HS-5 (cell line): ENCODE data around the gene TMOD4.

Source experiments
- DNase-seq: peaks from one replicate; pipeline ENCODE4 v3.0.0-alpha.2; 2012; ENCODE audit warnings: low read depth

The TMOD4 gene

GRCh38 chr1:151175041-151175741 is 590 bp downstream of the TMOD4 start:
- no peak for DNase-seq

GRCh38 chr1:151171190-151171589 is 4.6 kb downstream of the TMOD4 start:
- DNase-seq: no peak

DNA sequence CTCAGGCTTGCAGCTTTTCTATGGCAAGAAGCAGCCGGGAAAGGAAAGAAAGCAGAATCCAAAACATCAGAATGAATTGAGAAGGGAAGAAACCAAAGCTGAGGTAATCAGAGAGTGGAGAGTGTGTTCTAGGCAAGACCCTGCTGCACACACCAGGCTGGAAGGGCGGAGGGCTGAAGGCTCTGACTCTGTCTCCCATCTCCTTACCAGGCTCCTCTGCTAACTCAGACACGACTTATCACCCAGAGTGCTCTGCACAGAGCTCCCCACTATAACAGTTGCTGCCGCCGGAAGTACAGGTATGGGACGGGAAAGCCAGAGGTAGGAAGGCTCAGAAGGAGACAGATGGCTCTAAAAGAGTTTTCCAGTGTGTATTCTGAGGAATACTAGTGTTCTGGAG is 8.7 kb downstream of the TMOD4 start:
- DNase-seq: no peak

DNA sequence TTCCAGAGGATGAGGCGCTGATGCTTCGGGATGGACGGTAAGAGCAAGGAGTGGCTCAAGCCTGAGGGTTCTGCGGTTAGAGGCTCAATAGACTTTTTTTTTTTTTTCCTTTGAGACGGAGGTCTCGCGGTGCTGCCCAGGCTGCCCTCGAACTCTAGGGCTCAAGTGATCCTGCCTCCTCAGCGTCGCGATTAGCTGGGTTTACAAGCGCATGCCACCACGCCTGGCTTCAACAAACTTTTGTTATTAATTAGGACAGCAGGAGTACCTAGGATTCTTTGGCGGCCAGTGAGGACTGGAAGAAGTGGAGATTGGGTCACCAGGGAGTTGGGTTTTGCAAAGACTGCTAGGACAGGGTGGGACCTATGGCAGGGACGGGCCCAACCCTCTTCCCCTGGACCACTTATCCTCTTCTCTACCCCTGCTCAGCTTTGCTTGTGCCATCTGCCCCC is 9.2 kb downstream of the TMOD4 start:
- no peak for DNase-seq

GRCh38 chr1:151165738-151166504 is 9.9 kb downstream of the TMOD4 start, which contains the start of the genes LYSMD1 and SCNM1:
Gene LYSMD1 (minus strand): TSS chr1:151165902. CDS start chr1:151165258, 644 bp downstream.
Gene SCNM1 (plus strand): TSS chr1:151166144. CDS start chr1:151166153, 9 bp downstream.
- peak; percentile 97 for DNase-seq

- no peak for DNase-seq
Measured at GRCh38 chr1:151165281-151165737, 10.5 kb downstream of the TMOD4 start.

DNA sequence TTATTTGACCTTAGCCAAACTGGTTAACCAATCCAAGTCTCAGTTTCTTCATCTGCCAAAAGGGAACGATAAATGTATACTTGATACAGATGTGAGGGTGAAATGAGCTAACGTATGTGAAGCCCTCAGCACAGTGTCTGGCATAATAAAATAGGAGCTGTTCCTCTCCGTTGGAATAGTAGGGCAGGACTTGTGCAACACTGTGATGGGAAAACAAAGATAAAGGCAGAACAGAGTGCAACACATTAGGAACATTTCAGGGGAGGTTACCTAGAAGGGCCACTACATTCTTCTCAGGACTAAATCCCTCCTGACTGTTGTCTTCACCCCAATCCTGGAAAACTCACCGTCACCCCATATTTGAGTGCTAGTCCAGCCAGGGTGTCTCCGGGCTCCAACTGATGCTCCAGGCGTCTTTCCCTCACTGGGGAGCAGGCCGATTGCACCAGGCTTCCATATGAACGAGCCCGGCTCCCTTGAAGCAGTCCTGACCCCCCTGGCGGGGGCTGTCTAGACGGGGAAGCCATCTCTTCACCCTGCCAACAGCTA is 11.0 kb downstream of the TMOD4 start:
- no peak for DNase-seq

- no peak for DNase-seq
Measured at GRCh38 chr1:151159373-151159772, 16.4 kb downstream of the TMOD4 start.

DNA sequence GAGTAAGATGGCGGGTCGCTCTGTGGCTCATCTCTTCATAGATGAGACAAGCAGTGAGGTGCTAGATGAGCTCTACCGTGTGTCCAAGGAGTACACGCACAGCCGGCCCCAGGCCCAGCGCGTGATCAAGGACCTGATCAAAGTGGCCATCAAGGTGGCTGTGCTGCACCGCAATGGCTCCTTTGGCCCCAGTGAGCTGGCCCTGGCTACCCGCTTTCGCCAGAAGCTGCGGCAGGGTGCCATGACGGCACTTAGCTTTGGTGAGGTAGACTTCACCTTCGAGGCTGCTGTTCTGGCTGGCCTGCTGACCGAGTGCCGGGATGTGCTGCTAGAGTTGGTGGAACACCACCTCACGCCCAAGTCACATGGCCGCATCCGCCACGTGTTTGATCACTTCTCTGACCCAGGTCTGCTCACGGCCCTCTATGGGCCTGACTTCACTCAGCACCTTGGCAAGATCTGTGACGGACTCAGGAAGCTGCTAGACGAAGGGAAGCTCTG is 17.0 kb downstream of the TMOD4 start:
- no peak for DNase-seq

GRCh38 chr1:151158326-151158725 is 17.5 kb downstream of the TMOD4 start:
- no peak for DNase-seq

- DNase-seq: no peak
Measured at GRCh38 chr1:151157067-151157531, 18.7 kb downstream of the TMOD4 start.

DNA sequence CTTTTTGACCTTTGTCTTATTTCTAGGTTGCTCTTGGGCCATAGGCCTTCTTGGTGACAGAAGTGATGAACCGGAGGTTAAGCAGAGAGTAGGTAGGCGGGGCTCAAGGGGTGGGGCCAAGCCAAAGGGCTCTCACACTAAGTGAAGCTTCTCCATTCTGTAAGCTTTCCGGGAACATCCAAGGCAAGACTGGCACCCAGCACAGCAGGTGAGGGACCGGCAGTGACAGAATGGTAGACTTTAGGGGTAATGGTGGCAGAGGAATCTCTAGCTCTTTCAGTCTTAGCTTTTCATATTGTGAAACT is 19.3 kb downstream of the TMOD4 start, which contains the start of gene TNFAIP8L2:
TNFAIP8L2 (plus strand) TSS at position 135 of the 305 bp plus-strand sequence. CDS start 2,049 bp downstream, outside the sequence.
- no peak for DNase-seq

- no peak for DNase-seq
Measured at GRCh38 chr1:151147665-151148064, 28.1 kb downstream of the TMOD4 start.

GRCh38 chr1:151147132-151147503 is 28.7 kb downstream of the TMOD4 start:
- no peak for DNase-seq

DNA sequence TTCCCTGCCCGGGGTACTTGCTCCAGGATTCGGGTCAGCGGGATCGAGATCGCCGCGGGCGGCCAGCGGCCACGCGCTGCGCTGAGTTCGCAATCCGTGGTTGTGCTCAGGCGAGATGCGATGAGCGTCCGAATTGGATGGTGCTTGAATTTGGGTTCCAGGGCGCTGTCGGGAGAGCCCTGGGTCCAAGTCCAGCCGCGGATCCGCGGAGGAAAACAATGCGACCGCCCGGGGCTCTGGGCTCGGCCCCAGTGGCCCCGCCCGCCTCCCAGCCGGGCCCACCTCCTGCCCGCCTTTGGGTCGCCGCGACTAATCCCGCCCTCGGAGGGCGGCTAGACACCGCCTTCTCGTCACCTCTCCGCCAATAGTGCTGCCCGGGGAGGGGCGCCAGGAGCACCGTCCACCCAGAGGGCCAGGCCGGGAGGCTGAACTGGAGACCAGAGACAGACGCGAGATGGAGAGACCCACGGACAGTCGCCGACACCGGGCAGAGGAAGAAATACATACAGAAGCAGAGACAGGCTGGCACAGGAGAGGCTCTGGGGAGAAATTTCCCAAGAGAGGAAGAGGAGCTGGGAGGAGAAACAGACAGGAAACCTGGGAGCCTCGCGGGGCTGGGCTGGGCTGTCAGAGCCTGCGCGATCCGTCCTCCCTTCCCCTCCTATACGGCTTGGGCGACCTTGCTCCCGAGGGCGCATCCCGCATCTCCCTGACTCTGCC is 29.2 kb downstream of the TMOD4 start, which contains the start of gene SEMA6C:
SEMA6C (minus strand) TSS at position 220 of the 720 bp plus-strand sequence. CDS start 4,010 bp downstream, outside the sequence.
- peak; percentile 56 for DNase-seq

DNA sequence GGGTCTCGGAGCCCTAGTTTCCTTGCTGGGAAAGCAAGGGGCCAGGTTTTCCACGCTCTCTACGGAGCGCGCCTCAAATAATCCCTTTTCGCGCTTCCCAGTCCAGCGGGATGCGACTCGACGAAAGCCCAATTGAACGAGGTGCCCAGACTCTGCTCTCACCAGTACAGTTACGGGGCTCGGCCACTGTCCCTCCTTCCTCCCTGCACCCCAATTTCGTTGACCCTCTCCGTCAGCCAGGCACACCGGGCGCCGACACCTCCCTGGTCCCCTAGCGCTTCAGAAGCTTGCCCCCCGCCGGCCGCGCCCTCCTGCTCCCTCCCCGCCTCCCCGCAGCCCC is 29.7 kb downstream of the TMOD4 start:
- no peak for DNase-seq

DNA sequence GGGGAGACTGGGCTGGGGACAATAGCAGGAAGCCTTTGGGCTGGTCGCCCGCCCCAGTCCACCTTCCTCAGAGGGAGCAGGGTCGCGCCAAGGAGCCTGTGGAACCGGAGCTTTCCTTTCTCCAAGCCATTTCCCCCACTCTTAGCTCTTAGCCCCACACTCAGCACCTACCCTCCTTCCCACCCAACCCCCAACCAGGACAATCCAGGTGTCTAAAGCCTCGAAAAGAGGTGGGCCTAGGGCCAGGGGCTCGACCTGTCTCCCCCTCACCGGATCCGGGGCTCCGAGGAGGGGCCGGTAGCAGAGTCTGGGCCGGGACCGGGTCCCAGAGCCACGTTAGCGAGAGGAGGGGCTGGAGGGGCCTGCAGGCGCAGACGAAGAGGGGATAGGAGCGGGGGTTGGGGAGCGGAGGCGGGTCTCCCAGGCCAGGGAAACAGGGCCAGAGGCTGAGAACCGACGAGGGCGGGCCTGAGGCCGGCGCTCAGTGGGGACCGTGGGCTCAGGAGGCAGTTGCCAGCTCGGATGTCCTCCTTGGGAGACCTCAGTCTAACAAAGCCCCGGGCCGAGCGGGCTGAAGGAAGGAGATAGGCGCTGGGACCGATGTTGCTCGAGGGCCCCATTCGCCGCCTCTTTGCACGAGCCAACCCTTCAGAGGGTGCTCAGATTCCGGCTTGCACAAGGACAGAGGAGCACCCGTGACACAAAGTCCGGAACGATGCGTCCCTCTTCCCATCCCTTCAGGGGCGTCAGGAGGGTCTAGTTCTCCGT is 30.3 kb downstream of the TMOD4 start:
- no peak for DNase-seq

- no peak for DNase-seq
Measured at GRCh38 chr1:151144474-151145303, 31.1 kb downstream of the TMOD4 start.

DNA sequence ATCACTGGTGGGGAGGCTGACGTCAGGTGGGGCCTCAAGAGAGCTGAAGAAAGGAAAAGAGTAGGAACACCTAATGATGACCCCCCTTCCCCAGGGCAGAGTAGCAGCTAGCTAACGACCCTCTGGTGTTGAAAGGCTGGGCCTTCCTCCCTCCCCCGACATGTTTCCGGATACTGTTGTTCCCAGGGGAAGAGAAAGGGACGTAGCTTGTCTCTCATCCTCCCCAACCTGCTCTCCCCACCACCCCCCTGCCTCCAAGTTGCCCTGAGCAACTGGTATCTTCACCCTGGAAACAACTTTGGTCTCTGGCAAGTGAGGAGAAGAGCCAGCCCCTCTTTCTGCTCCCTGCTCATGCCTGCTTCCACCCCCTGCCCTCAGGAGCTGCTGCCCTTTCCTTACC is 31.8 kb downstream of the TMOD4 start:
- DNase-seq: no peak

DNA sequence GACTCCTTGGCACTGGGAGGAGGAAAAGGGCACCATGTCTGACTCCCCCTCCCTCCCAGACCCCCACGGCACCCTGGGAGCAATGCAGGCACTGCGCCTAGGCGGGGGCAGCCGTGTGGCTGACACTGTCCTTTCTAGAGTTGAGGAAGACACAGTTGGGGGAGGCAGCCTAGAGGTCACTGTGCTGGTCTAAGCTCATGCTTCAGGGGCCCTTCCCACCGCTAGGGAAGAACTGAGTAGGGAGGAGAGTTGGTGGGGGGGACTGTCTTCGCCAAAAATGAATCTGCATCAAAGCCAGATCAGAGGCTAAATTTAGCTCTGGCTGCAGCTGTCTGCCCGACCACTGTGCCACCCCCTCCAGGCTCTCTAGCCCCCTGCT is 32.7 kb downstream of the TMOD4 start:
- no peak for DNase-seq
